ENCODE measurements around the gene RNU5B-1. TPM values are rescaled to one million over a fixed set of nuclear protein-coding genes. Genes with fewer than 3 reads are reported as not detected.

The RNU5B-1 gene
- total and polyA plus RNA-seq, 2 donors from 2014 or later: 54.0 TPM; not detected in 1

- H3K27ac ChIP-seq (ENCODE audit: low read depth in 2 of 2, low read length in 2 of 2): no peak overlapping the region
- H3K9me3 ChIP-seq (ENCODE audit: control insufficient read depth in 2 of 3, insufficient read depth in 1 of 3, low read length in 3 of 3): no peaks in the 10 kb centered on the region
- H3K36me3 ChIP-seq (ENCODE audit: control insufficient read depth in 2 of 3, insufficient read depth in 3 of 3, low read length in 3 of 3): no peaks in the 10 kb centered on the region
- H3K4me1 ChIP-seq (ENCODE audit: control insufficient read depth in 2 of 3, insufficient read depth in 2 of 3, low read depth in 1 of 3, low read length in 3 of 3): peaks cover 0 to 5% (median 0%) of the 10 kb centered on the region in 3 donors
- no peak overlapping the region for H3K9ac ChIP-seq (ENCODE audit: low read length in 3 of 3)
- TF ChIP-seq, protein P1, sequence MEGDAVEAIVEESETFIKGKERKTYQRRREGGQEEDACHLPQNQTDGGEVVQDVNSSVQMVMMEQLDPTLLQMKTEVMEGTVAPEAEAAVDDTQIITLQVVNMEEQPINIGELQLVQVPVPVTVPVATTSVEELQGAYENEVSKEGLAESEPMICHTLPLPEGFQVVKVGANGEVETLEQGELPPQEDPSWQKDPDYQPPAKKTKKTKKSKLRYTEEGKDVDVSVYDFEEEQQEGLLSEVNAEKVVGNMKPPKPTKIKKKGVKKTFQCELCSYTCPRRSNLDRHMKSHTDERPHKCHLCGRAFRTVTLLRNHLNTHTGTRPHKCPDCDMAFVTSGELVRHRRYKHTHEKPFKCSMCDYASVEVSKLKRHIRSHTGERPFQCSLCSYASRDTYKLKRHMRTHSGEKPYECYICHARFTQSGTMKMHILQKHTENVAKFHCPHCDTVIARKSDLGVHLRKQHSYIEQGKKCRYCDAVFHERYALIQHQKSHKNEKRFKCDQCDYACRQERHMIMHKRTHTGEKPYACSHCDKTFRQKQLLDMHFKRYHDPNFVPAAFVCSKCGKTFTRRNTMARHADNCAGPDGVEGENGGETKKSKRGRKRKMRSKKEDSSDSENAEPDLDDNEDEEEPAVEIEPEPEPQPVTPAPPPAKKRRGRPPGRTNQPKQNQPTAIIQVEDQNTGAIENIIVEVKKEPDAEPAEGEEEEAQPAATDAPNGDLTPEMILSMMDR (IDR thresholded peaks at IDR 0.05; ENCODE audit: borderline replicate concordance, extremely low read depth, insufficient read depth): no peak
- FAIRE-seq (no peak), DNase-seq (peak in 3 of 5 donors; percentile 51 to 59 (median 51))
- intact Hi-C loops (cut with DNase I): no loop called here
- no peak overlapping the region for H3K4me3 ChIP-seq (ENCODE audit: low read length in 3 of 3)
- H3K27me3 ChIP-seq (ENCODE audit: control insufficient read depth, insufficient read depth, low read length): no peaks in the 10 kb centered on the region
These were observed 23.3 kb downstream of the RNU5B-1 start for GRCh38 chr15:65327651-65328393.

DNA sequence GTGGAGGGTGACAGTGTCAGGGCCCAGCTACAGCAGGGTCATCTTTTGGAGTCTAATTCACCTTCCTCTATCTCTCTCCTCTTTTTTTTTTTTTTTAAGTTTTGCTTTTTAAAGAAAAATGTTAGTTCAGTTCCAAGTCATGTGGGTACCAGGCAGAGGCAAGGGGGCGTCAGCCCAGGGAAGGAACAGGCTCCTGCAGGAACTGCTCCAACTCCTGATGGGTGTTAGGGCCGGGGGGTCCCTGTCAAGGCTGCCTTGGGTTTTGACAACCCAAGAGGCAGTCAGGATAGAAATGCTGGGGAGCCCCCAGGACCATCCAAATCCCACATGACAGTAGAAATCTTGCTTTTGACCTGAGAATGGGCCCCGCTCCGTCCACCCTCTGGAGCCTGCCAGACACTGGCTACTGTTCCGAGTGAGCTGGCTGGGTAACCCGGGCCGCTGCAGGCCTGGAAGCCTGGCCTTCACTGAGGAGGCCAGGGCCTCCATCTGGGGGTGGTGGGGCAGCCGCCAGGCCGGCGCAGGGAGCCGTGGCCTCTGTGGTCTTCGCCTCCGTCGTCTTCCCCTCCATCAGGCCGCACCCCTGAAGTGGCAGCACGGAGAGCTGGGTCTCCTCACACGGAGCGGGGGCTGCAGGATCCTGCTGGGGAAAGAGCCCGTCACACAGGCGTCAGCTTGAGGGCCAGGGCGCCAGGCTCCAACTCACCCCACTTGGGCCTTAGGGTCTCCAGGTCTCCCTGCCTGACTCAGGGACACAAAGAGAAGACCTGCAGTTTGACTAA is 24.2 kb downstream of the RNU5B-1 start:
- no peak overlapping the region for H3K4me3 ChIP-seq (ENCODE audit: low read length in 3 of 3)
- intact Hi-C loops (cut with DNase I): no loop called here
- FAIRE-seq: no peak
- no peak overlapping the region for H3K9ac ChIP-seq (ENCODE audit: low read length in 3 of 3)
- H3K27me3 ChIP-seq (ENCODE audit: control insufficient read depth, insufficient read depth, low read length): no peaks in the 10 kb centered on the region
- H3K4me1 ChIP-seq (ENCODE audit: control insufficient read depth in 2 of 3, insufficient read depth in 2 of 3, low read depth in 1 of 3, low read length in 3 of 3): peaks cover 0 to 5% (median 0%) of the 10 kb centered on the region in 3 donors
- no peak overlapping the region for H3K27ac ChIP-seq (ENCODE audit: low read depth in 2 of 2, low read length in 2 of 2)
- no peaks in the 10 kb centered on the region for H3K9me3 ChIP-seq (ENCODE audit: control insufficient read depth in 2 of 3, insufficient read depth in 1 of 3, low read length in 3 of 3)
- DNase-seq: peak in 1 of 5 donors; percentile 56
- TF ChIP-seq, protein P1 (IDR thresholded peaks at IDR 0.05; ENCODE audit: borderline replicate concordance, extremely low read depth, insufficient read depth): no peak
- no peaks in the 10 kb centered on the region for H3K36me3 ChIP-seq (ENCODE audit: control insufficient read depth in 2 of 3, insufficient read depth in 3 of 3, low read length in 3 of 3)

DNA sequence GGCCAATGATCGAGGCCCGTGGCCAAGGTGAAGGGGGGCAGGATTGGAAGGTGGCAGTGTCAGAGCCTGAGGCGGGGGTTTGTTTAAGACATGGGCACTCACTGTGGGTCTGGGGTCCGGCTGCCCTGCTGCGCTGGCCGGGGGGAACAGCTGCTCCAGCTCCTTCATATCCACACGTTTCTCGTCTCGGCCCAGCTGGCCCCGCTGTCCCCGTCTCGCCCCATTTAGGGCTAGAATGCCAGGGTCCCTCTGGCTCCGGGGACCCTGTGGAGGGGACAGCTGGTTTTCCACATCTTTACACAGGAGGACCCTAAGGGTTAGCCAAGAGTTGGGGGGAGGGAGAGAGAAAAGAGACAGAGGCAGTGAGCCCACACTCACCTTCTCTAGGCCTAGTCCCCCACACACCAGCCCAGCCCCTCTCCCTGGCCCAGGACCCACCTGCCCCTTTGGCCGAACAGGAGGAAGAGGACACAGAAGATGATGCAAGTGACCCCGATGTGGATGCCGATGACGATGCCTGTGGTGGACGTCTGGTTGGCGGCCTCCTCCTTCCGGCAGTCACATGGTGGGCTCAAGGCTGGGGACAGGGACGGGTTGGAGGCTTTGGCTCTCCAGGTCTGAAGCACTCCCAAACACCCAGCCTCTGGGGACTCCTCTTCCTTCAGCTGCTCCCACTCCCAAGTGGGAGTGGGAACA is 25.0 kb downstream of the RNU5B-1 start:
- TF ChIP-seq, protein P1 (IDR thresholded peaks at IDR 0.05; ENCODE audit: borderline replicate concordance, extremely low read depth, insufficient read depth): no peak
- H3K36me3 ChIP-seq (ENCODE audit: control insufficient read depth in 2 of 3, insufficient read depth in 3 of 3, low read length in 3 of 3): no peaks in the 10 kb centered on the region
- H3K9me3 ChIP-seq (ENCODE audit: control insufficient read depth in 2 of 3, insufficient read depth in 1 of 3, low read length in 3 of 3): no peaks in the 10 kb centered on the region
- H3K9ac ChIP-seq (ENCODE audit: low read length in 3 of 3): no peak overlapping the region
- H3K27ac ChIP-seq (ENCODE audit: low read depth in 2 of 2, low read length in 2 of 2): no peak overlapping the region
- DNase-seq (peak in 1 of 5 donors; percentile 51), FAIRE-seq (no peak)
- H3K4me1 ChIP-seq (ENCODE audit: control insufficient read depth in 2 of 3, insufficient read depth in 2 of 3, low read depth in 1 of 3, low read length in 3 of 3): peaks cover 0 to 5% (median 0%) of the 10 kb centered on the region in 3 donors
- intact Hi-C loops (cut with DNase I): no loop called here
- H3K4me3 ChIP-seq (ENCODE audit: low read length in 3 of 3): no peak overlapping the region
- no peaks in the 10 kb centered on the region for H3K27me3 ChIP-seq (ENCODE audit: control insufficient read depth, insufficient read depth, low read length)

All from kidney (tissue), 14 donors.